ENCODE measurements around the gene CACNB2.

- TF ChIP-seq POLR2A (IDR thresholded peaks at IDR 0.05; ENCODE audit: low read length) (no peak), GATA1 (IDR thresholded peaks at IDR 0.05; ENCODE audit: low read depth, low read length) (no peak)
Measured at GRCh38 chr10:18179891-18180290, 39.7 kb downstream of the CACNB2 start.
